GM19023 (cell line): ENCODE results near the gene PPP1R14D.
"Not testable (repeated sequence)": the region's sequence is repeated elsewhere in the genome, so short reads cannot be mapped to it uniquely, and the experiment has no call there.

ENCODE experiments used
- ATAC-seq: cut with Tn5 transposase; IDR thresholded peaks from one replicate; pipeline ENCODE4 v1.9.1; 2021; ENCODE audit warnings: mild to moderate bottlenecking, moderate library complexity; ENCODE audit not compliant: unreplicated experiment

PPP1R14D gene

GRCh38 chr15:40828447-40829036 is at the start of gene PPP1R14D:
Gene PPP1R14D, minus strand, starts transcription at chr15:40828708. Its CDS starts 67 bp downstream, at chr15:40828641.
- ATAC-seq, result no peak

- ATAC-seq, result no peak
These were observed 49.2 kb upstream of the PPP1R14D start for GRCh38 chr15:40877694-40878093.

GRCh38 chr15:40875991-40876730 is 47.7 kb upstream of the PPP1R14D start:
- no peak for ATAC-seq

- ATAC-seq, result peak; percentile 65
These were observed 45.4 kb upstream of the PPP1R14D start, which contains the start of gene RHOV for GRCh38 chr15:40873694-40874561. Gene RHOV, minus strand, starts transcription at chr15:40874234. Its CDS starts 95 bp downstream, at chr15:40874139.

GRCh38 chr15:40872791-40873693 is 44.5 kb upstream of the PPP1R14D start:
- ATAC-seq, result no peak

GRCh38 chr15:40871749-40872617 is 43.5 kb upstream of the PPP1R14D start:
- ATAC-seq, result no peak

- ATAC-seq, result no peak
These were observed 42.2 kb upstream of the PPP1R14D start for GRCh38 chr15:40870716-40871115.

- no peak for ATAC-seq
These were observed 41.2 kb upstream of the PPP1R14D start for GRCh38 chr15:40869686-40870085.

GRCh38 chr15:40867199-40867598 is 38.7 kb upstream of the PPP1R14D start:
- ATAC-seq, result no peak

- ATAC-seq, result no peak
These were observed 35.3 kb upstream of the PPP1R14D start for GRCh38 chr15:40863660-40864270.

- not testable (repeated sequence) for ATAC-seq
These were observed 32.6 kb upstream of the PPP1R14D start for GRCh38 chr15:40861147-40861546.

GRCh38 chr15:40859206-40859851 is 30.8 kb upstream of the PPP1R14D start:
- no peak for ATAC-seq

GRCh38 chr15:40858706-40859105 is 30.2 kb upstream of the PPP1R14D start:
- no peak for ATAC-seq

- peak; percentile 75 for ATAC-seq
These were observed 29.3 kb upstream of the PPP1R14D start for GRCh38 chr15:40857601-40858341.

GRCh38 chr15:40856746-40857145 is 28.2 kb upstream of the PPP1R14D start:
- no peak for ATAC-seq

GRCh38 chr15:40855706-40856234 is 27.3 kb upstream of the PPP1R14D start:
- no peak for ATAC-seq

GRCh38 chr15:40854161-40854560 is 25.7 kb upstream of the PPP1R14D start:
- no peak for ATAC-seq
